Measurements from ENCODE around the gene FLCN.
"Not testable (repeated sequence)": the region's sequence is repeated elsewhere in the genome, so short reads cannot be mapped to it uniquely, and the experiment has no call there.

Gene FLCN

GRCh38 chr17:17186551-17187505 is 50.1 kb downstream of the FLCN start:
- Histone ChIP-seq H3K4me2 (ENCODE audit: low read length) (no peak overlapping the region), H3K36me3 (ENCODE audit: insufficient read depth, low read length) (peaks cover 52% of the 10 kb centered on the region), H3K9me3 (ENCODE audit: low read length) (no peaks in the 10 kb centered on the region), H3K79me2 (ENCODE audit: insufficient read depth, low read length) (no peaks in the 10 kb centered on the region), H3K4me3 (ENCODE audit: low read depth, low read length, poor library complexity, severe bottlenecking) (no peak overlapping the region), H3K27me3 (ENCODE audit: insufficient read depth, low read length) (no peaks in the 10 kb centered on the region), H4K20me1 (ENCODE audit: insufficient read depth, low read length) (no peaks in the 10 kb centered on the region), H3K27ac (ENCODE audit: low read depth, low read length, poor library complexity, severe bottlenecking) (no peak overlapping the region), H3F3A (ENCODE audit: insufficient read depth, low read length) (peaks cover 4% of the 10 kb centered on the region; the same call in 1 of the 2 replicates), H3K9ac (ENCODE audit: low read length) (no peak overlapping the region), H2AFZ (ENCODE audit: low read length) (no peak overlapping the region), H3K9me2 (ENCODE audit: low read depth, low read length) (no peaks in the 10 kb centered on the region), H3K4me1 (ENCODE audit: insufficient read depth, low read length, severe bottlenecking) (peaks cover 37% of the 10 kb centered on the region)
- no peak for TF ChIP-seq EZH2 (IDR thresholded peaks at IDR 0.05; ENCODE audit: borderline replicate concordance, low read length)
- TF ChIP-seq, protein P1, sequence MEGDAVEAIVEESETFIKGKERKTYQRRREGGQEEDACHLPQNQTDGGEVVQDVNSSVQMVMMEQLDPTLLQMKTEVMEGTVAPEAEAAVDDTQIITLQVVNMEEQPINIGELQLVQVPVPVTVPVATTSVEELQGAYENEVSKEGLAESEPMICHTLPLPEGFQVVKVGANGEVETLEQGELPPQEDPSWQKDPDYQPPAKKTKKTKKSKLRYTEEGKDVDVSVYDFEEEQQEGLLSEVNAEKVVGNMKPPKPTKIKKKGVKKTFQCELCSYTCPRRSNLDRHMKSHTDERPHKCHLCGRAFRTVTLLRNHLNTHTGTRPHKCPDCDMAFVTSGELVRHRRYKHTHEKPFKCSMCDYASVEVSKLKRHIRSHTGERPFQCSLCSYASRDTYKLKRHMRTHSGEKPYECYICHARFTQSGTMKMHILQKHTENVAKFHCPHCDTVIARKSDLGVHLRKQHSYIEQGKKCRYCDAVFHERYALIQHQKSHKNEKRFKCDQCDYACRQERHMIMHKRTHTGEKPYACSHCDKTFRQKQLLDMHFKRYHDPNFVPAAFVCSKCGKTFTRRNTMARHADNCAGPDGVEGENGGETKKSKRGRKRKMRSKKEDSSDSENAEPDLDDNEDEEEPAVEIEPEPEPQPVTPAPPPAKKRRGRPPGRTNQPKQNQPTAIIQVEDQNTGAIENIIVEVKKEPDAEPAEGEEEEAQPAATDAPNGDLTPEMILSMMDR (IDR thresholded peaks at IDR 0.05; ENCODE audit: low read length), result no peak

DNA sequence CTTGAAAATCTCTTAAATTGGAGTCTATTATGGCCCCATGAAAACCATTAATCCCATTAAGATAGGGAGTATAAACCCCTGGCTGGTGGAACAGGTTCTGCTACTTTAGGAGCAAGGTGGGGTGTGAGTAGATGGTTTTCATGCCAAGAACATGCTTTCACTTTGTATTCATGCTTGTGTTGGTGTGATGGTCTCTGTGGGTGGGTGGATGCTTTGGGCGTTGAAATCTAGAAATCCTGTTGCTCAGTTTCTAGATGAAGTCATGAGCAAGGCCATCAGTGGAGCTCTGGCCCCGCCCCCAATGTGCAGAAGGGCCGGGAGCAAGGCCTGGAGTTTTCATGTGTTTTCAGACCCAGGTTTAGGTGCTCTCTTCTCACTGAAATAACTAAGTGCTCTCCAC is 50.9 kb downstream of the FLCN start:
- H3K9me3 ChIP-seq (ENCODE audit: low read length), result no peaks in the 10 kb centered on the region
- H3K27ac ChIP-seq (ENCODE audit: low read depth, low read length, poor library complexity, severe bottlenecking), result no peak overlapping the region
- H3K79me2 ChIP-seq (ENCODE audit: insufficient read depth, low read length), result no peaks in the 10 kb centered on the region
- no peaks in the 10 kb centered on the region for H4K20me1 ChIP-seq (ENCODE audit: insufficient read depth, low read length)
- peaks cover 37% of the 10 kb centered on the region for H3K4me1 ChIP-seq (ENCODE audit: insufficient read depth, low read length, severe bottlenecking)
- no peaks in the 10 kb centered on the region for H3K27me3 ChIP-seq (ENCODE audit: insufficient read depth, low read length)
- no peak overlapping the region for H3K4me3 ChIP-seq (ENCODE audit: low read depth, low read length, poor library complexity, severe bottlenecking)
- peaks cover 57% of the 10 kb centered on the region for H3K36me3 ChIP-seq (ENCODE audit: insufficient read depth, low read length)
- H2AFZ ChIP-seq (ENCODE audit: low read length), result no peak overlapping the region
- H3K9me2 ChIP-seq (ENCODE audit: low read depth, low read length), result no peaks in the 10 kb centered on the region
- peaks cover 9% of the 10 kb centered on the region; the same call in 1 of the 2 replicates for H3F3A ChIP-seq (ENCODE audit: insufficient read depth, low read length)
- no peak overlapping the region for H3K4me2 ChIP-seq (ENCODE audit: low read length)
- H3K9ac ChIP-seq (ENCODE audit: low read length), result no peak overlapping the region
- TF ChIP-seq EZH2 (IDR thresholded peaks at IDR 0.05; ENCODE audit: borderline replicate concordance, low read length), result no peak
- TF ChIP-seq, protein P1 (IDR thresholded peaks at IDR 0.05; ENCODE audit: low read length), result no peak

DNA sequence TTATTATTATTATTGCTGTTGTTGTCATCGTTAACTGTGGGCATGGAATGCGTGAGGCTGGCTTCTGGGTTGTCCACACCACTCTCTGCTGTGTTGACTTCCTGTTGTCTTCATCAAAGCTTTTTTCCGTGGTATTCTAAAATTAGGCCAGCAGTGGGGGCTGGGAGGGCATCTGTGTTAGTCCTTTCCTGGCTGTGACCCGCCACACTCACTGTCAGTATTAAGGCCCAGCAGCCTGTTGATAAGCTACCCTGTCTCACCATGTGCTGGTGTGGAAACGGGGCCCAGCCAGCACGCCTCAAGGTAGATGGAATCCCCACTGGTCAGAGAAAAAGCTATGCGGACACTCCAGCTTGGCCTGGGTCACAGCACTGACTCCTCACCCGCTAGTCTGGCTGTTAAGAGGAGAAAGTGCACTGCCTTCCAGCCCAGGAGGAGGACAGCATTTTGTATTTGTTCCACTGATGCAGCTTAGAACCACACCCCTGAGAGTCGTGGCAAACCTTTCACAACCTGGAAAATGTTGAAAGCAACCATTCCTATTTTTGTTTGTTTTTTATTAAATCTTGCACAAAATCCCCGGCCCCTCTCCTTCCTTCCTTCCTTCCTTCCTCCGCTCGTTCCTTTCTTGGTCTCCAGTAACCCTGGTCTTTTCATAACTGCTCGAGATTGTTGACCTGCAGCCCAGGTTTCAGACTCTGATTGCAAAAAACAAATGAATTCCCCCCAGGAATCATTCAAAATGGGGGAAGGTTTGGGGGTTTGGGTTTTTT is 51.8 kb downstream of the FLCN start:
- not testable (repeated sequence) for H3K27me3 ChIP-seq (ENCODE audit: insufficient read depth, low read length); H2AFZ ChIP-seq (ENCODE audit: low read length); H3K79me2 ChIP-seq (ENCODE audit: insufficient read depth, low read length); H3F3A ChIP-seq (ENCODE audit: insufficient read depth, low read length); H3K4me2 ChIP-seq (ENCODE audit: low read length); H3K9me2 ChIP-seq (ENCODE audit: low read depth, low read length); H3K9me3 ChIP-seq (ENCODE audit: low read length); H4K20me1 ChIP-seq (ENCODE audit: insufficient read depth, low read length); H3K9ac ChIP-seq (ENCODE audit: low read length); H3K4me3 ChIP-seq (ENCODE audit: low read depth, low read length, poor library complexity, severe bottlenecking)
- Histone ChIP-seq H3K27ac (ENCODE audit: low read depth, low read length, poor library complexity, severe bottlenecking) (peak overlapping the region; percentile 31), H3K4me1 (ENCODE audit: insufficient read depth, low read length, severe bottlenecking) (peaks cover 37% of the 10 kb centered on the region), H3K36me3 (ENCODE audit: insufficient read depth, low read length) (peaks cover 66% of the 10 kb centered on the region)

All from OCI-LY1 (cell line).